CD1c-positive myeloid dendritic cell (primary cell): ENCODE data around the gene NELL1.

Source experiments
- DNase-seq: peaks from one replicate; pipeline ENCODE4 v3.0.0-alpha.2; 2016; ENCODE audit errors: extremely low spot score

The NELL1 gene

GRCh38 chr11:20966489-20966888 lies 297.1 kb downstream of the NELL1 start:
- DNase-seq = no peak

- no peak for DNase-seq
These were observed 304.7 kb downstream of the NELL1 start for GRCh38 chr11:20973940-20974559.

DNA sequence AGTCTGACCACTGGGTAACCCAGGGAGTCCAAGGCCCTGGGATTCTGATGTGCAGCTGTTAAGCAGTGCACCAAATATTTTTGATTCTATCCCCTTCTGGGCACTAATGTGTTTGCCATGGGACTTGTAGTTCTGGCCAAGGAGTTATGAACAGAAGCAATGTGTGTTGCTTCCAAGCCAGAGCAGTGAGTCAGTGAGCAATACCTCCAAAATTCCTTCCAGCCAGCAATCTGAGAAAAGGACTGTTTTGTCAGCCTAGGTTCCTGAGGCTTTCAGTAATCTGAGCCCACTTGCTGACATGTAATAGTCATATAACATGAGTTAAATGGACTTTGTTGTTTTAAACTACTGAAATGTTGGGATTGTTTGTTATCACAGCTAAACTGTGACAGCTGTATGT lies 311.4 kb downstream of the NELL1 start:
- no peak for DNase-seq

DNA sequence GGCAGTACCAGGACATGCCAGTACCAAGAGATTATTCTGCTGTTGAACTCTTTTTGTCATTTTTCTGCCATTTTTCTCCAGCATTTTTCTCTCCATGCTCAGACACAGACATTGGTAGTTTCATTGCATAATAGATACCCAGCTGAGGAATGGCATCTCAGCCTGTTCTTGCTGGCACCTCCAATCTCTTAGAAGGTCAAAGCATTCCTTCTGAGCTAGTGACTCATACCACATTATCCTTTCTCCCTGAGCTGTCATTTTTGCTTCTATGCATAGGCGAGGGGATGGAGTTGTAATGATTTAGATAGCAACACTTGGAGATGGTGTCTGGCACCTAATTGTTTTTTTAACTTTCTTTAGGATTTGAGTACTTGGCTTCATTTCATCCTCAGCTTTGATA lies 321.1 kb downstream of the NELL1 start:
- no peak for DNase-seq

DNA sequence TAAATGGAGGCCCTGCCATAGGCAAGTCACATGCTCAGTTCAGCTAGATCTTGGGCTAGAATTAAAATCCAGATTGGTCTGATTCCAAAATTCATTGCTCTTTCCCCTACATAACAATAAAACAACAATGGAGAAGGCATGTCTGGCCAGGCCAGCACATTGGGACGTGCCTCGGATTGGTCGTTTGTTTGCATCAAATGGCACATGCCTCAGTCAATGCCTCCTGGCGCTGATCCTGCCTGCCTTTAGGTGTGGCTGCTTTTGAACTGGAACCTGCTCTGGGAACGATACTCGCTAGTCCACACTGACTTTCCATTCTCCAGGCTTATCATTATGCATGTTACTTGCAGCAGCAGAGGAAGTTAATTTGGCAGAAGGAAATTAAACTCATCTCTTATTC lies 322.1 kb downstream of the NELL1 start:
- DNase-seq = no peak

DNA sequence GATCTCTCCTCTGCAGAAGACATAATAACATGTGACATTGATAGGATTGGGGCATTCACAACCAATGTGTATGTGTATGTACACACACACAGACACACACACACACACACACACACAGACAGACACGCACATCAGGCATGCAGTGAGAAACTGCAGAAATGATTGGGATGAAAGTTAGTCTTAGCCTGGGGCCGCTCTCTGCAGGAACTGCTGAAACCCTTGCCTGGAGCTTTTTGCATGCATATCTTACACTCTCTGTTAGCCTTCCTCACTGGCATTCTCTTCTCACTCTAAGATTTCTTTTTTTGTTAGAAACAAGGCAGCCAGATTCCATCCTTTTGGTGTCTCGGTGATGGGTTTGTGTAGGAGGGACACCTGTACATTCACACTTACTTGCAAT lies 337.9 kb downstream of the NELL1 start:
- DNase-seq = no peak

DNA sequence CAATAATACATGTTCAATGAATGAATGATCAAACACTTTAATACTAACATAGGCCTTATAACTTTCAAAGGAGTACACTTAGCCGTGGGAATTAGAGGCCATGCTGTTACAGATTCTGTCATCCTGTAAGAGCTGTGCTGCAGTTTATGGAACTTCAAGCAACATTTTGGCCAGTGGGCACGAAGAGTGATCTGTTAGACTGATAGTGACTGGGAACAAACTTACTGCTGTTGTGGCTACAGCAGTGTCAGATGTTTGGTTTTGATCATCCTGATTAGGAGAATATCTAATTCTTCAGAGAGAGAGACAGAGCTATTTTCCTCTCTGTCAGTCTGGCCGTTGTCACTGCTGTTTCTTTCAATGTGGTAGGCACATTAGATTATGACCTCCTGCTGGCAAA lies 348.9 kb downstream of the NELL1 start:
- no peak for DNase-seq

- DNase-seq = no peak
These were observed 357.3 kb downstream of the NELL1 start for GRCh38 chr11:21026685-21027084.

DNA sequence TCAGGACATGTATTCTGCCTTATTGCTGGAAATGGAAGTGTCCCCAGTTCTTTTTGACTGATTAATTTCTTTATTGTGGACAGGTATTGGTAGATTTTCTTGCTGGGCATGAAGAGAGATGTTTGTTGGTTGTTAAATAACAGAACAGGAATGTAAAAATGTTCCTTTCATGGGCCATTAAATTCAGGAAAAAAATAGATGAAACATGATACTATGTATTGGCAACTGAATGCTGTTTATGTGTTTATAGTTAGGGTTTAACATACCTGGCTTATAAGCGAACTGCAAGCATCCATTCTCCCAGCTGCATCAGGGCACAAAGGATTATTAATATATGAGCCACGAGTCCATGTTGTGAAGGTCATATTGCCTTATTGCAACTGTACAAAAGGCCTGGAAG lies 368.5 kb downstream of the NELL1 start:
- DNase-seq = no peak

DNA sequence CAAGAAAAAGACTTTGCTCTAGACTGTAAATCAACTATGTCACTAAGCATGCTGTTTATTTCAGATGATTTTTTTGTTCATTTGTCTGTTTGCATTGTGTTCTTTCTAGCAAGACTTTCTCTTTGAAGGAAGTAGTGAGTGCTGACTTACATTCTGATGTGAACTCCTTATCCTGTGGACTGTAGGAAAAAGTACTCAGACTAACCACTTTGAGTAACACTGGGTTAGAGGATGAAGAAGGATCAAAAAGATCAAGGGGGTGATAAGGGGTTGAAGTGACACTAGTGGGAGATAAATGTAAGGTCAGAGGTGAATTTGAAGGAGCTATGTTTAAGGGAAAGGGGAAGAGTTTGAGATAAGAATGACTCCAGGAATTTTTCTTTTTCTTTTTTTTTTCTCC lies 369.4 kb downstream of the NELL1 start:
- DNase-seq = no peak

GRCh38 chr11:21040630-21041029 lies 371.2 kb downstream of the NELL1 start:
- no peak for DNase-seq

DNA sequence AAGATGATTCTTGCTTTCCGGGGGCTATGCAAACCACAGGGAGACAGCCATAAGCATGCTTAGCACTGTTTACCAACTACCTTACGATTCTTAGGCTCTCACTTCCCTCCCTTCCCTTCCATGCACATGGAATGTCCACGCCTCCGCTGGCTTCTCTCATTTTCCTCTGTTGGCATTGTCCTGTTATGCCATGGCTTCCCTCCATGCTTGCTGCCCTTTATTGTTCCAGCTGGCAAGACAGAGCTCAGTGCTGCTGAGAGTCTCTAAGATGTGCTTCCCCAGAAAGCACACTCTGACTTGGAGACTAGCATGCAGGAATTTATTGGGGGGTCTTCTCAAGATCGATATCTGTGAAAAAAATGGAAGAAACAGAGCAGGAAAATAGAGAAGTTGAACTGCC lies 379.2 kb downstream of the NELL1 start:
- DNase-seq = no peak

DNA sequence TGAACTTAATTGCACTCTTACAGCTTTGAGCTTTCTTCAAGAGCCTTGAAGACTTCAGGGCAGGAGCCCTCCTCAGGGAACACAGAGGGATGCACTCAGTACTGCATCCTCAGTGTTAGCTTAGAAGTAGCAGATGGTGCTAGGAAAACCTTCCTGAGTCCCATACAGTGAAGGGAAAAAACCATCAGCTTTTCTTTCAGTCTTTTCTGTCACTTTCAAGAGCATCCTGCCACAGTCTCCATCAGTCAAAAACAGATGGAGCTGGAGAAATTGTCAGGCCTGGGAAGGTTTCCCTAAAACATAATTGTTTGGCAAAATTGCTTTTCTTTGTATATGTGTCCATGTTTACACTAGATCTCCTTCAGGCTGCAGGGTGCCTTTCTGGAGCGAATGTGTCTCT lies 384.1 kb downstream of the NELL1 start:
- DNase-seq = no peak

DNA sequence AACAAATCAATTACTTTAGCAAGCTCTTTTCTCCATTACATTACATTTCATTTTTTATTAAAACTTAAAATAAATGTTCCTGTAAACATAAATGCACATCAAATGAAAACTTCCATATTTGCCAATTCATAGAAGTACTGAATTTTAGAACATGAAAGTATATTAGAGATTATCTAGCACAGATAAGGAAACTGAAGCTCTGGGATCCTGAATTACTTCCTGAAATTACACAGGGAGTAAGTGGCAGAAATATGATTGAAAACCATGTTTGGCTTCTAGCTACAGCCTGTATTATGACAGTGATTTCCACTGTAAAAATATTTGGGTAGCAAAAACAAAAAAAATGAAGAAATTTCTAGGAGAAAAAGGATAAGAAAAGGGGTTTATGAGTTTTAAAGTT lies 387.3 kb downstream of the NELL1 start:
- no peak for DNase-seq

- no peak for DNase-seq
These were observed 390.5 kb downstream of the NELL1 start for GRCh38 chr11:21059879-21060278.

DNA sequence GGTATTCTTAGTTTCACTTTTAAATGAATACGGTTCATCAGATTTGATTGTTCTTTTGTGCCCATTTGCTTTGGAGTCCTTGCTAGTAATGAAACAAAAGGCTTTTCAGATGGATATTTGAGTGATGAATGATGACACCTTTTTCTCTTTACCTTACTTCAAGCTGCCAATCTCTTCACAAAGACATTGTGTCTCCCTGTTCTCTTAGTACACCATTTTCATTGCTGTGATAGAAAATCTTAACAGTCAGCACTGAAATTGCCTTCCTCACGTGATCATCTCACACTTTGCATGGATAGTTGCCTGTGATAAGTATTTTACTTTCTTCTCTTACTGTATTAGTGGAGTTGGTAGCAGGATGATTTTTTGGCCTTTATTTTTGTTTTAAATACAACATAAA lies 396.6 kb downstream of the NELL1 start:
- DNase-seq = no peak

DNA sequence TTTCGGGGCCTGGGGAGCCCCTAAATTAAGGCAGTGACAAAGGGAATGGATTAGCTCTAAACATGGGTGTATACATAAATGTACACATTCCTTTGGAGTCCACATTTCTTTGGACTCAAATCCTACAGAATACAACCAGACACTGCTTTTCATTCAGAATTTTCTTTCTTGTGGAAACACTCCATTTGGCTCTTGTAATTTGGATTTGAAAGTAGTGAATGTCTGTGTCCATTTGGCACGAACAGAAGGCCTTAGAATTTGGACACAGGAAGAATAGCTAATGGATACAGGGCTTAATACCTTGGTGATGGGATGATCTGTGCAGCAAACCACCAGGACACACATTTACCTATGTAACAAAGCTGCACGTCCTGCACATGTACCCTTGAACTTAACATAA lies 399.5 kb downstream of the NELL1 start:
- no peak for DNase-seq

DNA sequence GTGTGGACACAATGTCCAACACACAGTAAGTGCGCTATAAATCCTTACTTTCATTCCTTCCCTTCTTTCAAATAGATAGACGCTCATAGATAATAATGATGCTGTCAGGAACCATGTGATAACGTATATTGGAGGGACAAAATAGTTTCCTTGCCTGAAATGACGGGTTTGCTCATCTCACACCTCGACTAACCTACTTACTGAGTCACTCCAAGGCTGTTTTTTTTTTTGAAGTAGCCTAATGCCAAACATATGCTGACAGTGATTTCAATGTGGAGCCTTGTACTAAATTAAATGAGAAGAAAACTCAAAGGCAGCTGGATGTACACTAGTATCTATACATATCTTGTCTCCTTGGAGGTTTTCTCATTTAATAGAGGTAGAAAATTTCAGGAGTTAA lies 400.5 kb downstream of the NELL1 start:
- DNase-seq = no peak

GRCh38 chr11:21072558-21072957 lies 403.2 kb downstream of the NELL1 start:
- no peak for DNase-seq

DNA sequence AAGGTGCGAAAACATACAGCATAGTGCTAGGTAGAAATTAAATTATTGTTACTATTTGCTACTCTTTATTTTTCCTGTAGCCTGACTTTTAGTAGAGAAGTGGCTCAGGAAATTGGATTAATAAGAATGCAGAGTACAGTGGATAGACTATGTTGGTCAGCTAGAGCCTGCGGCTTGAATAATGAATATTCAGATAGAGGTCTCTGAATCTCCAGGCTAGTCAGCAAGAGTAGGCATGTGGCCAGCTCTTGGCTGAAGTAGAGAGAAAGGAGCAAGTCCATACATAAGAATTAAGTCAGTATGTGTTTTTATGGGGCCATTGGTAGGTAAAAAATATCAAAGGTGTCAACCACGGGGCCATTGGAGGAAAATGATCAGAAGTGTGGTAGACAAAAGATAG lies 413.5 kb downstream of the NELL1 start:
- no peak for DNase-seq

GRCh38 chr11:21088930-21089329 lies 419.5 kb downstream of the NELL1 start:
- DNase-seq = no peak

- DNase-seq = no peak
These were observed 435.3 kb downstream of the NELL1 start for GRCh38 chr11:21104641-21105040.

DNA sequence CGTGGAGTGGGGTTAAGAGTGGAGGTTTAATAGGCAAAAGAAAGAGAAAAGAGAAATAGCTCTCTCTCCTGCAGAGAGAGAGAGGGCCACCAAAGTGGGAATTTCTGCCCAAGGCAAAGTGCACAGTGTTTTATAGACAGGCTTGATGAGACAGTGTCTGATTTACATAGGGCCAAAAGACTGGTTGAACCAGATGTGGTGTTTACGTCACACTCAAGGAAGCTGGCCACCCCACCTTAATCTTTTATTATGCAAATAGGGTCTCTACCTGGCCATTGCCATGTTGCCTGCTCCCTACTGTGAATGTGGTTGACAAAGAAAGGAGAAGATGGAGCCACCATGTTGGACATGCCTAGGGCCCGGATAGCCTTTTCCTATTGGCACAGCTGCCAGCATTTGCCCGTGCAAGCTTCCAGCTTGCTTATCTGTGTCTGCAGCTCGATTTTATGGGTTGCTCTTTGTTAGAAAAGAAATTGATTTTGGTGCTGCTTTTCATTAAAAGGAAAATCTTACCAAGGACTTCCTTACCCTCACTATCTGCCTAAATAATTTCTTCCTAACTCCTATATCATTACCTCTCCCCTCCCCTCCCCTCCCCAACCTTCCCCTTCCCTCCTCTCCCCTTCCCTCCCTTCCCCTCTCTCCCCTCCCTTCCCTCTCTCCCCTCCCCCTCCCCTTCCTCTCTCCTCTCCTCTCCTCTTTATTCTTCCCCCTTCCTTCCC lies 436.0 kb downstream of the NELL1 start:
- DNase-seq = no peak

DNA sequence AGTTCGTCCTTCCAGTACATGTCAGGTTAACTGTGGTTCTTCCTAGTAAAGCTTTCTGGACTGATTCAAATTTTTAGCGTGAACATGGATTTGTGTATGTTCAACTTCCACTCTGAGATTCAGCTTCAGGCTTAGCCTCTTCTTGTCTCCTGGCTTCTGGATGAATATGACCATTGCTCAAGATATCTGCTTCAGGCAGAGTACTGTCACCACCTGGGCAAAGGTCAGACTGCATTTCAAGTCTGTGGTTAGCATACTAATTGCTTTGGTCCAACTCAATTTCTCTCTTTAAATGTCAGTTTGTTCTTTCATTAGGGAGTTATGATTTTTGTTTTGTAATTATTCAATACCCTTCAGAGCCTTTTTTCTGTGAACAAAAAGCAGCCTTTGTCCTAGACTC lies 440.0 kb downstream of the NELL1 start:
- no peak for DNase-seq
